HL-60 (cell line): ENCODE data around the gene PPP1R12C.

Experiments
- POLR2AphosphoS5 ChIP-seq: IDR thresholded peaks from 2 replicates; pipeline ENCODE4 v1.6.1; 2012; ENCODE audit warnings: low read depth
- TF ChIP-seq, protein P1 (sequence below): IDR thresholded peaks from one replicate; pipeline ENCODE4 v1.5.1; 2011; ENCODE audit warnings: low read length, control low read depth, inconsistent platforms; ENCODE audit not compliant: insufficient read depth

DNA sequence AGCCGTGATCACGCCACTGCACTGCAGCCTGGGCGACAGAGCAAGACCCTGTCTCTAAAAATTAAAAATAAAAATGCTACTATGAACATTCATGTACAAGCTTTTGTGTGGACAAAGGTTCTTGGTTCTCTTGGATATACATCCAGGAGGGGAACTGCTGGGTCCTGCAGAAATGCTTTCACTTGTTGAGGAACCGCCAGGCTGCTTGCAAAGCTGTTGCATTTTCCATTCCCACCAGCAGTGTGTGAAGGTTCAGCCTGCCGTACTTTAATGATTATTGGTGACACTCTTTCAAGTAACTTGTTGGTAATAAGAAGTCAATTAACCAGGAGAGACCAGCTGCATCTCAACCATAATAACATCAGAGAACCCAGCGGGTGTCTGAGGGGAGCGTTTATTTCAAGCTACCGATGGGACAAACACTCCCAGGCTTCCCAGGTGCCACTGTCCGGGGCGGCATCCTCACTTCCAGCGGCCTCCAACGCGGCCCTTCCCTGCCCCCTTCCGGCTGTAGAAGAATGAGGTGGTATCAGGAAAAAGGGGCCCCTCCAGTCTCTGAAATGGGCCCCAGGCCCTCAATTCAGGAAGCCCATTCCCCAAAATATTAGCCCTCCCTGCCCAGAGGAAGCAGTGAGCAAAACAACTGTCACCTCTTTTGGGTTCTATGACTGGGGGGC lies 15.2 kb upstream of the PPP1R12C start:
- TF ChIP-seq, protein P1, sequence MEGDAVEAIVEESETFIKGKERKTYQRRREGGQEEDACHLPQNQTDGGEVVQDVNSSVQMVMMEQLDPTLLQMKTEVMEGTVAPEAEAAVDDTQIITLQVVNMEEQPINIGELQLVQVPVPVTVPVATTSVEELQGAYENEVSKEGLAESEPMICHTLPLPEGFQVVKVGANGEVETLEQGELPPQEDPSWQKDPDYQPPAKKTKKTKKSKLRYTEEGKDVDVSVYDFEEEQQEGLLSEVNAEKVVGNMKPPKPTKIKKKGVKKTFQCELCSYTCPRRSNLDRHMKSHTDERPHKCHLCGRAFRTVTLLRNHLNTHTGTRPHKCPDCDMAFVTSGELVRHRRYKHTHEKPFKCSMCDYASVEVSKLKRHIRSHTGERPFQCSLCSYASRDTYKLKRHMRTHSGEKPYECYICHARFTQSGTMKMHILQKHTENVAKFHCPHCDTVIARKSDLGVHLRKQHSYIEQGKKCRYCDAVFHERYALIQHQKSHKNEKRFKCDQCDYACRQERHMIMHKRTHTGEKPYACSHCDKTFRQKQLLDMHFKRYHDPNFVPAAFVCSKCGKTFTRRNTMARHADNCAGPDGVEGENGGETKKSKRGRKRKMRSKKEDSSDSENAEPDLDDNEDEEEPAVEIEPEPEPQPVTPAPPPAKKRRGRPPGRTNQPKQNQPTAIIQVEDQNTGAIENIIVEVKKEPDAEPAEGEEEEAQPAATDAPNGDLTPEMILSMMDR, result no peak
- no peak for TF ChIP-seq POLR2AphosphoS5
